MV-4-11 (cell line): Measurements from ENCODE around the gene NPRL2.

Source experiments
- DNase-seq: peaks from one replicate; lab custom pipeline; 2025; lab: John Stamatoyannopoulos, UW

NPRL2 gene

DNA sequence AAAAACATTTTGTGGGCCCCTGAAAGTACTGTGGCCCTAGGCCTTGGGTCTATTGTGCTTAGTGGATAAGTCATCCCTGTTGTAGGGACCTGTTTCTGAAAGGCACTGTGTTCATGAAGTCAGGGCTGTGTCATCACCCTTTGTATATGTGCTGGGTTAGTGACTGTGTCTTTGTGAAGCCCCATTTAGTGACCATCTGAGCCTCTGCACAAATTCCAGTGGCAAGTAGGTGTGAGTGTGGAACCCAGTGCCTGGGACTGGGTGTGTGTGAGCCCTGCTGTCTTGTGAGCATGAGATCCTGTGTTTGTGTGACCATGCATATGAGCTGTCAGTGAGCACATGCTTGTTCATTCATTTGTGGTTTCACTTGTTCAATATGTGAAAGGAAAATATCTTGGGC lies 46.0 kb downstream of the NPRL2 start:
- no peak for DNase-seq

DNA sequence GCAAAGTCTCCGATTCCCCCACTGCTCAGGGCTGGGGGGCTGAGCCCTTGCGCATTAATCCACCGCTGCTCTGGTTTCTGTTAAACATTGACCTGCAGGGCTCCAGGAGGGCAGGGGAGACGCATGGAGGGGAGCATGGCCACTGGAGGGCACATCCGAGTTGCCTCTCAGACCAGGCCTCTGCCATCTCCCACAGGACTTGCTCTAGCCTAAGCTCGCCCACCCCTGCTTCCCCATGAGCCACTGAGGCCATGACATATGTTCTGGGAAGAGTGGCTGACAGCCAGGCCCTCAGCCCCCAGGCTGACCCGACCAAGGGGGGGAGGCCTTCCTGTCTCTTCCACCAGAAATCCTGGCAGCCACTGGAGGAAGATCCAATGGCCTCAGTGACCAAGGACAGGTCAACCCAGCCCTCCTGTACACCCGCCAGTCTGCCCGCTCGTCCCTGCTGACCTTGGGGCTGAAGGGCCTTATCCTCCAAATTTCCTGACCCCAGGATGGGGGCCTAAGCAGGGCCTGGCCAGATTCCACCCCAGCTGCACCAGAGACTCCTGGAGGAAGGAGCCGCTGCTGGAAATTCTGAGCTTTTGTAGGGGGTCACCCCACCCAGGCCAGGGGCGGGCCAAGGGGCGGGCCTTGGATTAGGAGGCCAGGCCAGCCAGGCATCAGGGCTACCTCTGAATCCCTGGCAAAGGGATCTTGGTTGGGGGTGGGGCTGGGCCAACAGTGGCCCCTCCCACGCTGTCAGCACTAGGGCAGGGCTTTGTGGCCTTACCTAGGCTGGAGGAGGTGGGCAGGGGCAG lies 47.4 kb downstream of the NPRL2 start, which contains the start of gene HYAL1:
Gene HYAL1 (minus strand): TSS at position 562 of the 803 bp plus-strand sequence. CDS start 618 bp downstream, outside the sequence.
- DNase-seq: no peak

- no peak for DNase-seq
These were observed 48.2 kb downstream of the NPRL2 start for GRCh38 chr3:50302095-50303012.

GRCh38 chr3:50300681-50301254 lies 49.8 kb downstream of the NPRL2 start:
- DNase-seq: no peak

- peak; percentile 92 for DNase-seq
These were observed 50.5 kb downstream of the NPRL2 start for GRCh38 chr3:50299929-50300680.

DNA sequence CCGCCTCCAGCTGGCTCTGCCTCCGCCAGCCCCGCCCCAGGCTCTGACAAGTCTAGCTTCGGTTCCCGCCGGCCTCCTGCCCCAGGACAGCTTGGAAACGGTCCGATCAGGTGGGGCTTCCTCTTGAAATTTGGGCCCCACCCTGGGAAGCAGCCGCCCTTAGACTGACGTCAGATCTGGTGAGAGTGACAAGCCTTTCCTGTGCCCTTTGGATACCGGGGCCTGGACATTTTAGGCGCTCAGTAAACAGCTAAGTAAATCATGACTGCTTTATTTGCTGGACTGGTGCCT lies 51.0 kb downstream of the NPRL2 start:
- no peak for DNase-seq

DNA sequence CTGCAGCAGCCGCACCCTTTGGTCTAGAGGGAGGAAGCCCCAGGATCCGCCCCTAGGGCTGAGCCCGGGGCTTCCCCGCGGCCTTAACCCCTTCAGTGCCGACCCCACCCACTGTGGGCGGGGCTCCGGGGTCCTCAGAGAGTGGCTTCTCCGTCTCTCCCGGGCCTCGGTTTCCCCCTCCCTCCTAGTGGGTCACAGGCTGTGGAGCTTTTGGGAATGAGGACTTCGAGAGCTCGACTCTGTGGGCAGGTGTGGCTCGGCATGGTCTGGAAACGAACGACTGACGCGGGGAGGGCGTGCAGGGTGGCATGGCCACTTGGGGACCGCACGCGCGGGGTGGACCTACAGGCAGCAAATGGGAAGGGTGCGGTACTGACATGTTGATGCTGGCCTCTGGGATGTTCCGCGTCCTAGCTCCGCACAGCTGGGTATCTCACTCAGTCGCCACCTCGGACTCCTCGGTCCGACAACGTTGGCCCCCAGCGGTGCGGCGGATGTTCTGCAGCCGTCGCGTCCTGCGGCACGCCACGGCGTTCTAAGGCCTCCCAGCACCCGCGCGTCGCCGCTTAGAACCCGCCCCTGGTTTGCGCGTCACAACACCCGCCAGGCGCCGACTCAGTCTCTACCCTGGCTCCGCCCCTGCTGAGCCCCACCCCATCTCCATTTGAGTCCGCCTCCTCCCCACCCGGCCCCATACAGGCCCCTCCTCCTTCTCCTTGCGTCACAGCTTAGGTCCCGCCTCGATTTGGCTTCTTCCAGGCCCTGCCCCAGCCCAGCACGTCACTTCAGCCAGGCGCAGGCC lies 51.5 kb downstream of the NPRL2 start, which contains the start of the genes HYAL3 and NAA80:
Gene HYAL3 (minus strand): TSS at position 570 of the 802 bp plus-strand sequence. CDS start 3,803 bp downstream, outside the sequence.
Gene NAA80 (minus strand): TSS at position 570 of the 802 bp plus-strand sequence. CDS start 1,942 bp downstream, outside the sequence.
- DNase-seq: peak; percentile 99

DNA sequence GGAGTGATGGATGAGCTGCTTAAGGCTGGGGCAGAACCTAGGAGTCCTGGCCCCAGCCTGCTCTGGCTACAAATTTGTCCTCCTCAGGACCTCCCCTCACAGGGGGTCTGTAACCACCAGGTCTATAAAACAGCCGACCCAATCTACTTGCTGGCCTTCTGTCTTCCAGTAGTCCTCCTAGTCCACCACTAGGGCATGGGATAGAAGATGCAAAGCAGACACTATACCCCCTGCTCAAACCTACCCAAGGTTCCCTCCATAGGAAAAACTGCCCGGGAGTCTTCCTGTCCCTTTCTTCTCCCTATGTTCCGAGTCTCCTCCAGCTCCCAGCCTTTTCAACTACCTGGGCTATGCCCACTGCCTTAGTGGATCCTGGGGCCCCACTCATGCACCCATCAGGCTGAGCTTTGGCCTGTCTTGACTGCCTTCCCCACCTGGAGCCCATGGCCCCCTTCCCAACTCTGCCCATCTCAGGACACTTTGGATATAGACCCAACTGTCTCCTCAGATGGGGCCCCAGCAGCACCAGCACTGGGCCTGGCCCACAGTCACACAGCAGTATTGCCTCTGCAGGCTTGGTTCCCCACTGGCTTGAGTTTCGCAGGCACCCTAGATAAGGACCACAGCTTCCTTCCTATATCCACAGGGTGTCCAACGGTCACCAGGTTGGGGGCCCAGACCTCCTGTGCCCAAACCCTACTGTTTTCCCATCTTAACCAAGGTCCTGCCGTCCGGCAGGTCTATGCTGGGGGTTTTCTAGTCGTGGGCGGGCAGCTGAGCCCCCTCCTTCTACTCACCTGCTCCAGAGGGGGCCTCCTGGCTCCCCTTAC lies 52.5 kb downstream of the NPRL2 start:
- peak; percentile 58 for DNase-seq

GRCh38 chr3:50297384-50297775 lies 53.2 kb downstream of the NPRL2 start:
- no peak for DNase-seq
